Esophagus squamous epithelium (tissue), 4 donors: ENCODE data around the gene WDR33.

Experiments used
- POLR2A ChIP-seq, 4 donors: fragments of 450-650 bp; IDR thresholded peaks; one replicate each; pipeline ENCODE4 v1.6.1; 2017; ENCODE audit warnings: antibody characterized with exemption in 4 of 4, mild to moderate bottlenecking in 4 of 4, moderate library complexity in 3 of 4
- TF ChIP-seq, protein P1 (sequence below), 6 experiments: fragments of 450-650 bp in 4 of 6; fragments of 200-600 bp in 2 of 6; sonication (generic) in 2 of 6; IDR thresholded peaks; one replicate each; pipeline ENCODE4 v1.5.1; 2016 to 2019; ENCODE audit warnings: antibody characterized with exemption in 6 of 6, mild to moderate bottlenecking in 4 of 6, moderate library complexity in 4 of 6

GRCh38 chr2:127681976-127682857 is 128.8 kb downstream of the WDR33 start:
- TF ChIP-seq POLR2A (IDR thresholded peaks at IDR 0.05) = no peak
- TF ChIP-seq, protein P1, sequence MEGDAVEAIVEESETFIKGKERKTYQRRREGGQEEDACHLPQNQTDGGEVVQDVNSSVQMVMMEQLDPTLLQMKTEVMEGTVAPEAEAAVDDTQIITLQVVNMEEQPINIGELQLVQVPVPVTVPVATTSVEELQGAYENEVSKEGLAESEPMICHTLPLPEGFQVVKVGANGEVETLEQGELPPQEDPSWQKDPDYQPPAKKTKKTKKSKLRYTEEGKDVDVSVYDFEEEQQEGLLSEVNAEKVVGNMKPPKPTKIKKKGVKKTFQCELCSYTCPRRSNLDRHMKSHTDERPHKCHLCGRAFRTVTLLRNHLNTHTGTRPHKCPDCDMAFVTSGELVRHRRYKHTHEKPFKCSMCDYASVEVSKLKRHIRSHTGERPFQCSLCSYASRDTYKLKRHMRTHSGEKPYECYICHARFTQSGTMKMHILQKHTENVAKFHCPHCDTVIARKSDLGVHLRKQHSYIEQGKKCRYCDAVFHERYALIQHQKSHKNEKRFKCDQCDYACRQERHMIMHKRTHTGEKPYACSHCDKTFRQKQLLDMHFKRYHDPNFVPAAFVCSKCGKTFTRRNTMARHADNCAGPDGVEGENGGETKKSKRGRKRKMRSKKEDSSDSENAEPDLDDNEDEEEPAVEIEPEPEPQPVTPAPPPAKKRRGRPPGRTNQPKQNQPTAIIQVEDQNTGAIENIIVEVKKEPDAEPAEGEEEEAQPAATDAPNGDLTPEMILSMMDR (IDR thresholded peaks at IDR 0.05) = no peak
